GM19452 (cell line): Measurements from ENCODE around the gene ZNF174.

Source experiments
- ATAC-seq: cut with Tn5 transposase; IDR thresholded peaks from one replicate; pipeline ENCODE4 v1.9.1; 2021; ENCODE audit not compliant: unreplicated experiment

ZNF174 gene

DNA sequence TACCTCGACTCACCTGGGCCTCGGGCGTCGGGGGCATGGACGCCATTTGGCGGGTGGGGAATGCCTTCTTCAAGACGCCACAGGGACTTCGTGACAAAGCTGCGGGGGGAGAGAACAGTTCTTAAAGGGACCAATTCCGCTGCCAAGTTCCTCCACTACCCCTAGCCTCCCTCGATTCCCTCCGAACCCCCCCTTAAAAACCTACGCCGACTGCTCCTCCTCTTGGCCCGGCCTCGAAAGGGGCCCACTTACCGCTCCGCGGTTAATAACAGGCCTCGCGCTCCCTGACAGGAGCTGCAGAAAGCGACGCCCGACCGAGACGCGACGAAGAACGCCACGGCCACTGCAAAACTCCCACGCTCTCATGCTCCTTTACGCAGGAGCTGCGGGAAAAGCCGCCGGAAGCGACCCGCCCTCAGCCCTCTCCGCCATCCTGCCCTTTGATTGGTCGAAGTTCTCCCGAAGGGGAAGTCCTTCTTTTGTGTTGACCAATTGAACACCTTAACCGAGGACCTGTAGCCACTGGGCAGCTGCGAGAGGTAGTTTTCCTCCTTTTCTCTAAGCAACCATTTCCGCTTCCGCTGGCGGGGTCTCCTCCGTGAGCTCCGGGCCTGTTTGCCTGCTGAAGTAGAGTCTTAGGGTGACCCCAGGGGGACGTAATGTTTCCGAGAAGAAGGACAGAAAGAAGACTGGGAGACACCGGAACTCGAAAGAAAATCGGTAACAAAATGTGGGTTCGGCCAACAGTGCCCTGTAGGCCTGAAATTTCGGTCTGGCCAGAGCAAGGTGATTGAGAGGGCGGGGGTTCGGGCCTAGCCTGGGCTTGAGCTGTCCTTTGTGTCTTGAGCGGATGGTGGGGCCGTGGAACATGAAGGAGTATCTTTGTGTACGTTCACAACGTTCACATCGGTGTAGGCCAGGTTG lies 42.4 kb downstream of the ZNF174 start, which contains the start of the genes NAA60 and ZNF597:
Gene NAA60, plus strand, starts transcription at position 573 of the 924 bp plus-strand sequence. CDS start 32,548 bp downstream, outside the sequence.
Gene ZNF597, minus strand, starts transcription at position 397 of the 924 bp plus-strand sequence. Its CDS starts 351 bp downstream, at position 46.
- ATAC-seq, result peak; percentile 96

DNA sequence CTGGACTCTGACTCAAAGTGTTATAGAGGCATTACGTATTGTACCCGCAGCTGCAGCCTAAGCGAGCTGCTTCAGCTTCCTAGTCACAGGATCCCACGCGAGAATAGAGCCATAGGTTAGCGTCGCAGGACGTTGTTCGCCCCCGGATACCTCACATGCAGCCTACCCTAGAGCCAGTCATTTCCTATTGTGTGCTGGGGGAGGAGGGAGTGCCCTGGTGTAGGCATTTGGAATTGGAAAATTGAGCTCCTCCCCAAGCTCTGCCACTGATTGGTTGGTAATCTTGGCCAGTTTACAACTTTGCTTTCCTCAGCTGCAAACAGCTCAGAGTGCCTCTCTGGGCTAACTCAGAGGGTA lies 43.0 kb downstream of the ZNF174 start:
- peak; percentile 33 for ATAC-seq

GRCh38 chr16:3454093-3454492 lies 53.1 kb downstream of the ZNF174 start:
- no peak for ATAC-seq

- ATAC-seq, result no peak
These were observed 53.7 kb downstream of the ZNF174 start for GRCh38 chr16:3454631-3455147.

GRCh38 chr16:3457434-3458252 lies 56.6 kb downstream of the ZNF174 start:
- peak; percentile 67 for ATAC-seq

DNA sequence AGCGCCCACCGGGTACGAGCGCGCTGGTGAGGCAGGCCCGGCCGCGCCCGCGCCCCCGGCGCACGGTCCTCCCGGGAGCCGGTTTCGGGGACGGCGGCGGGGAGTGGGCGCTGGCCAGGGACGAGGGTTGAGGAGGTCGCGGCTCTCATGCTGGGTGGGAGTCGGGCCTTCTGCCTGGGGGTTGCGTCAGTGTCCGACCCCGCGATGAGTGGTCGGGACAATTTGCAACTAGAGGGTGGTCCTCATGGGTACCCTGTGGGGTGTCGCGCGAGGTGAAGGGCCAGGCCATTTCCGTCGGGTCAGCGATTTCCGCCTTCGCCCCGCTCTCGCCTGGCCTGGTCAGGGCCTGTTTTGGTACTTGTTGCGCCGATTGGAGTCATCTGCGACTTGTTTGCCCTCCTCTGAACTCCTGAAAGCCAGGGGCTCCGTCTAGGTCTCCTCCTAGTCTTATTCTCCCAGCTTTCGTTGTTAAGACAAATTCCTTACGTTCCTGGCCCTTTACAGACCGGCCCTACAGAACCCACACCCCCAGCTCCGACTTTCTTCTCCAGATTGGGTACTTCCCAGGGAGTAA lies 57.4 kb downstream of the ZNF174 start:
- peak; percentile 3 for ATAC-seq

DNA sequence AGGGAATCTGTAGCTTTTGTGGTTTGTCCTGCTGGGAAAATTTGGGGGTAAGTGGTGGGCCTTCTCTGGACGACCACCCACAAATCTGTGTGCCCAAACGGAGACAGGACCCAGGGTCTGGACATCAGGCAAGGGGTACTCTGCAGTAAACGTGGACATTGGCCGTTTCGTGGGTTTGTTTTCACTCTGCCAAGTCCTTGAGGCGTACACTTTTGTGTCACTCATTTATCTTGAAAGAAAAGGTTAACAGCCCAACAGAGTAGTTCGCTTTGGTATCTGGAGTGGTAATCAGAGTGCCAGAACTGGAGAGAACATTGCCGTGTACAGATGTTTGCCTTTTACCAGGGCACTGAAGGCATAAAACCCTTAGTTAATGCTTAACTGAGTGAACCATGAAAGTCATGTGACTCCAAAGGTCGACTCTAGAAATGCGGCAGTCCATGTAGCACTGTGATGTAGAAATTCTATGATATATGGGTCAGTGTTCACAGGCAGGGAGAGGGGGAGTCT lies 57.9 kb downstream of the ZNF174 start:
- ATAC-seq, result peak; percentile 47
